ENCODE results near the gene EFCAB12. TPM values are rescaled to one million over a fixed set of nuclear protein-coding genes. Genes with fewer than 3 reads are reported as not detected.

Gene EFCAB12
- total and polyA plus RNA-seq, 2 of the 8 experiments (the other 6 are each of a cell fraction or from before 2014, with no cell fraction given): 0.60 to 0.99 TPM

GRCh38 chr3:129429080-129429451, 630 bp upstream of the EFCAB12 start:
- H3K4me2 ChIP-seq (ENCODE audit: insufficient read depth in 1 of 2, low read depth in 2 of 2, low read length in 2 of 2): peak overlapping the region; percentile 84 to 99; a peak in 3 of 4 replicates
- 92% methylated on average over 3 of the region's 3 CpGs; no CpG with 5 or more reads in 1 of the 2 experiments for WGBS, 2 experiments (ENCODE audit: extremely low coverage in 1 of 2, insufficient coverage in 1 of 2, insufficient read length in 1 of 2, insufficient replicate concordance in 2 of 2, low coverage in 1 of 2, low lambda C conversion rate in 2 of 2, missing lambda C conversion rate in 1 of 2)
- peak overlapping the region; percentile 55 for H4K5ac ChIP-seq (ENCODE audit: insufficient read length, low read depth, low read length)
- H3K27ac ChIP-seq (ENCODE audit: low read depth, low read length): peak overlapping the region; percentile 75
- H3K4me1 ChIP-seq (replicated peaks in 1 of 4; ENCODE audit: control insufficient read depth in 3 of 4, insufficient read depth in 4 of 4, low read length in 3 of 4): peaks cover 7 to 28% (median 15%) of the 10 kb centered on the region in 4 experiments
- peaks cover 0 to 1% of the 10 kb centered on the region in 2 experiments for H4K20me1 ChIP-seq (replicated peaks in 1 of 2; ENCODE audit: control insufficient read depth in 1 of 2, insufficient read depth in 2 of 2, low read length in 2 of 2)
- FAIRE-seq: no peak
- TF ChIP-seq HDAC2 (IDR thresholded peaks at IDR 0.05; ENCODE audit: borderline replicate concordance in 1 of 2, low read depth in 2 of 2, low read length in 2 of 2) (no peak), CHD2 (IDR thresholded peaks at IDR 0.05; ENCODE audit: low read length) (no peak), SP2 (IDR thresholded peaks at IDR 0.05; ENCODE audit: low read length) (no peak), SIX5 (IDR thresholded peaks at IDR 0.05; ENCODE audit: low read depth, low read length) (no peak), TAF7 (optimal IDR thresholded peaks at IDR 0.05; ENCODE audit: borderline replicate concordance, low read depth, low read length) (no peak)
- H3K27me3 ChIP-seq (replicated peaks in 1 of 4; ENCODE audit: control insufficient read depth in 3 of 4, extremely low read depth in 1 of 4, insufficient read depth in 3 of 4, low read length in 3 of 4): peaks cover 0 to 10% (median 8%) of the 10 kb centered on the region in 4 experiments; a peak in 5 of 7 replicates
- peak overlapping the region; percentile 77 for H2BK5ac ChIP-seq (ENCODE audit: low read depth, low read length)
- no peak overlapping the region for H2BK12ac ChIP-seq (ENCODE audit: low read depth, low read length)
- no peak overlapping the region for H3K56ac ChIP-seq (replicated peaks; ENCODE audit: insufficient read length, low read depth, low read length)
- H3K9ac ChIP-seq (replicated peaks in 1 of 4; ENCODE audit: extremely low read depth in 1 of 4, low read depth in 3 of 4, low read length in 3 of 4): peak overlapping the region in 2 of 4 experiments; percentile 54 to 57; a peak in 2 of 7 replicates
- H3K23me2 ChIP-seq (ENCODE audit: low read depth, low read length): peaks cover 3% of the 10 kb centered on the region
- no peak overlapping the region for H3K23ac ChIP-seq (ENCODE audit: insufficient read length)
- no peak overlapping the region; the same call in 1 of the 2 replicates for H2BK15ac ChIP-seq (ENCODE audit: low read length)
- no peak overlapping the region for H2BK120ac ChIP-seq (replicated peaks; ENCODE audit: low read depth, low read length)
- peak overlapping the region; percentile 38 for H4K91ac ChIP-seq (replicated peaks; ENCODE audit: insufficient read length, low read length)
- H3K14ac ChIP-seq (ENCODE audit: insufficient read length): no peak overlapping the region
- H2AK5ac ChIP-seq (ENCODE audit: low read depth, low read length): no peak overlapping the region
- peak overlapping the region in 1 of 4 experiments; percentile 63; a peak in 2 of 8 replicates for H3K4me3 ChIP-seq (ENCODE audit: extremely low read depth in 1 of 4, insufficient read depth in 2 of 4, low read depth in 3 of 4, low read length in 4 of 4)
- H3K9me3 ChIP-seq (ENCODE audit: insufficient read depth in 2 of 2, low read depth in 1 of 2, low read length in 1 of 2): no peaks in the 10 kb centered on the region
- peaks cover 18 to 32% (median 28%) of the 10 kb centered on the region in 4 experiments; a peak in 7 of 8 replicates for H3K36me3 ChIP-seq (ENCODE audit: control insufficient read depth in 2 of 4, insufficient read depth in 4 of 4, low read length in 3 of 4)
- no peak overlapping the region; the same call in 1 of the 2 replicates for H3K18ac ChIP-seq (ENCODE audit: extremely low read depth, low read length)
- POLR2A ChIA-PET (ENCODE audit: partially characterized antibody): interaction anchor here (0.7 to 5.7 kb wide), 10 partner anchors 11 to 124 kb away, joined by 3 to 61 read pairs (median 6); partner anchors contain the start of genes IFT122 and MBD4
- H3K4ac ChIP-seq (replicated peaks; ENCODE audit: insufficient read length, low read depth, low read length): no peak overlapping the region
- no peak overlapping the region for H2AFZ ChIP-seq (ENCODE audit: low read length)
- DNase-seq (ENCODE audit: low read depth in 1 of 2, low spot score in 2 of 2): no peak
- 0 out of 2 replicates have a peak overlapping the region, but pooled peaks have one; percentile 8 for H2BK20ac ChIP-seq (ENCODE audit: low read length)
- no peaks in the 10 kb centered on the region for H3K79me1 ChIP-seq (ENCODE audit: low read depth, low read length)
- H4K8ac ChIP-seq (ENCODE audit: extremely low read depth, insufficient read depth, low read length): no peak overlapping the region
- H3K79me2 ChIP-seq (ENCODE audit: control insufficient read depth in 1 of 2, insufficient read depth in 2 of 2, low read length in 2 of 2): no peaks in the 10 kb centered on the region
- CTCF ChIA-PET (ENCODE audit: partially characterized antibody): interaction anchor here (0.6 to 2.6 kb wide), 6 partner anchors 10 to 369 kb away, joined by 3 to 9 read pairs (median 6); no protein-coding TSS in a partner anchor

All from H1 (cell line).